Trophoblast cell (in vitro differentiated cells and primary cell): ENCODE data around the gene CARD19.

Source experiments
- DNase-seq, 2 donors: peaks; one replicate each; pipeline ENCODE4 v3.0.0-alpha.2; 2016
- H2AFZ ChIP-seq: 2 replicates; pipeline ENCODE4 v1.6.1; 2013; ENCODE audit warnings: low read length, moderate library complexity, mild to moderate bottlenecking; ENCODE audit not compliant: insufficient read depth, poor library complexity
- H2AK5ac ChIP-seq: 2 replicates; pipeline ENCODE4 v1.6.1; 2013; ENCODE audit warnings: mild to moderate bottlenecking, low read length
- H2BK120ac ChIP-seq: 2 replicates; pipeline ENCODE4 v1.6.1; 2013; ENCODE audit warnings: low read length, mild to moderate bottlenecking, moderate library complexity; ENCODE audit not compliant: insufficient read depth, poor library complexity
- H2BK12ac ChIP-seq: 2 replicates; pipeline ENCODE4 v1.6.1; 2013; ENCODE audit warnings: mild to moderate bottlenecking, low read length, moderate library complexity
- H2BK5ac ChIP-seq: 2 replicates; pipeline ENCODE4 v1.6.1; 2013; ENCODE audit warnings: low read length, low read depth, moderate library complexity, mild to moderate bottlenecking; ENCODE audit not compliant: poor library complexity
- H3K14ac ChIP-seq: 2 replicates; pipeline ENCODE4 v1.6.1; 2013; ENCODE audit warnings: mild to moderate bottlenecking, low read length
- H3K18ac ChIP-seq: 2 replicates; pipeline ENCODE4 v1.6.1; 2013; ENCODE audit warnings: mild to moderate bottlenecking, low read length
- H3K23ac ChIP-seq: 2 replicates; pipeline ENCODE4 v1.6.1; 2013; ENCODE audit warnings: low read length
- H3K27ac ChIP-seq: 2 replicates; pipeline ENCODE4 v1.5.1; 2013; ENCODE audit warnings: low read depth, mild to moderate bottlenecking, inconsistent platforms, low read length, moderate library complexity
- H3K27me3 ChIP-seq: 2 replicates; pipeline ENCODE4 v1.6.1; 2013; ENCODE audit warnings: inconsistent platforms, mild to moderate bottlenecking, low read length, moderate library complexity; ENCODE audit not compliant: insufficient read depth
- H3K36me3 ChIP-seq, 2 experiments: 1 replicate in 1 of 2; 2 replicates in 1 of 2; pipeline ENCODE4 v1.6.1; 2013; ENCODE audit warnings: low read length in 2 of 2, mild to moderate bottlenecking in 2 of 2, moderate library complexity in 1 of 2; ENCODE audit not compliant: insufficient read depth in 2 of 2, control insufficient read depth in 1 of 2
- H3K4ac ChIP-seq: 2 replicates; pipeline ENCODE4 v1.6.1; 2013; ENCODE audit warnings: low read depth, mild to moderate bottlenecking, low read length, moderate library complexity
- H3K4me1 ChIP-seq, 2 experiments: 1 replicate in 1 of 2; 2 replicates in 1 of 2; pipeline ENCODE4 v1.6.1; 2013; ENCODE audit warnings: low read length in 2 of 2, mild to moderate bottlenecking in 2 of 2, moderate library complexity in 1 of 2; ENCODE audit not compliant: insufficient read depth in 2 of 2, control insufficient read depth in 1 of 2
- H3K4me2 ChIP-seq: 2 replicates; pipeline ENCODE4 v1.6.1; 2013; ENCODE audit warnings: inconsistent platforms, mild to moderate bottlenecking, low read length, moderate library complexity
- H3K4me3 ChIP-seq: 2 replicates; pipeline ENCODE4 v1.5.1; 2013; ENCODE audit warnings: mild to moderate bottlenecking, low read depth, low read length, inconsistent platforms
- H3K79me1 ChIP-seq: one replicate; pipeline ENCODE4 v1.6.1; 2013; ENCODE audit warnings: low read length
- H3K79me2 ChIP-seq: 2 replicates; pipeline ENCODE4 v1.6.1; 2013; ENCODE audit warnings: low read length, mild to moderate bottlenecking; ENCODE audit not compliant: control insufficient read depth, insufficient read depth, poor library complexity
- H3K9ac ChIP-seq: 2 replicates; pipeline ENCODE4 v1.6.1; 2013; ENCODE audit warnings: mild to moderate bottlenecking, low read length
- H3K9me3 ChIP-seq: 2 replicates; pipeline ENCODE4 v1.6.1; 2013; ENCODE audit warnings: low read depth, mild to moderate bottlenecking, control low read depth, inconsistent platforms, low read length; ENCODE audit not compliant: insufficient read depth
- H4K12ac ChIP-seq: 2 replicates; pipeline ENCODE4 v1.6.1; 2013; ENCODE audit warnings: low read depth, mild to moderate bottlenecking, low read length, moderate library complexity
- H4K8ac ChIP-seq: 2 replicates; pipeline ENCODE4 v1.6.1; 2013; ENCODE audit warnings: low read depth, mild to moderate bottlenecking, low read length, moderate library complexity
- H4K91ac ChIP-seq: one replicate; pipeline ENCODE4 v1.6.1; 2013; ENCODE audit warnings: low read depth, mild to moderate bottlenecking, low read length, moderate library complexity
- WGBS: extraction: QIAGEN DNeasy Blood & Tissue Kit; methylation state at CpG from one replicate; pipeline ENCODE4 v1.1.7; 2013; ENCODE audit warnings: missing lambda C conversion rate; ENCODE audit not compliant: insufficient read length, insufficient coverage; ENCODE audit errors: extremely low coverage; 5-methylcytosine and 5-hydroxymethylcytosine counted together

The CARD19 gene

GRCh38 chr9:93081081-93081529 is 14.9 kb upstream of the CARD19 start:
- no peak overlapping the region for H2AK5ac ChIP-seq
- no peaks in the 10 kb centered on the region for H3K27me3 ChIP-seq
- H3K14ac ChIP-seq = no peak overlapping the region
- no peak overlapping the region for H2AFZ ChIP-seq
- no peak overlapping the region for H3K27ac ChIP-seq
- WGBS = no CpG with 5 or more reads among the region's 10 CpGs
- peaks cover 2% of the 10 kb centered on the region for H3K9me3 ChIP-seq
- H3K4me2 ChIP-seq = no peak overlapping the region
- H3K18ac ChIP-seq = no peak overlapping the region
- no peaks in the 10 kb centered on the region for H3K36me3 ChIP-seq
- DNase-seq = no peak
- peaks cover 2 to 3% of the 10 kb centered on the region in 2 experiments for H3K4me1 ChIP-seq
- no peaks in the 10 kb centered on the region for H3K79me1 ChIP-seq
- no peak overlapping the region for H4K8ac ChIP-seq
- H2BK12ac ChIP-seq = no peak overlapping the region
- no peak overlapping the region for H2BK120ac ChIP-seq
- H3K4me3 ChIP-seq = no peak overlapping the region
- no peak overlapping the region for H2BK5ac ChIP-seq
- no peak overlapping the region for H3K4ac ChIP-seq
- no peak overlapping the region for H4K91ac ChIP-seq
- H3K9ac ChIP-seq = no peak overlapping the region
- H3K79me2 ChIP-seq = no peaks in the 10 kb centered on the region
- no peak overlapping the region for H3K23ac ChIP-seq
- H4K12ac ChIP-seq = no peak overlapping the region

GRCh38 chr9:93081931-93082330 is 14.1 kb upstream of the CARD19 start:
- Histone ChIP-seq H3K23ac (no peak overlapping the region), H4K8ac (no peak overlapping the region), H3K36me3 (no peaks in the 10 kb centered on the region), H3K14ac (no peak overlapping the region), H2BK120ac (no peak overlapping the region), H3K4me2 (no peak overlapping the region), H2BK5ac (no peak overlapping the region), H3K4me3 (no peak overlapping the region), H3K27ac (no peak overlapping the region), H3K18ac (no peak overlapping the region), H3K9me3 (peaks cover 2% of the 10 kb centered on the region), H3K4me1 (peaks cover 2 to 3% of the 10 kb centered on the region in 2 experiments), H2AK5ac (no peak overlapping the region), H3K9ac (no peak overlapping the region), H3K27me3 (no peaks in the 10 kb centered on the region), H4K91ac (no peak overlapping the region), H2BK12ac (no peak overlapping the region), H4K12ac (no peak overlapping the region), H3K79me1 (no peaks in the 10 kb centered on the region), H2AFZ (no peak overlapping the region), H3K4ac (no peak overlapping the region), H3K79me2 (no peaks in the 10 kb centered on the region)
- no CpG with 5 or more reads among the region's 3 CpGs for WGBS
- DNase-seq = peak in 1 of 2 donors; percentile 23

- Histone ChIP-seq H3K27me3 (no peaks in the 10 kb centered on the region), H3K4me1 (peaks cover 2 to 3% of the 10 kb centered on the region in 2 experiments), H3K23ac (no peak overlapping the region), H4K12ac (no peak overlapping the region), H3K4ac (no peak overlapping the region), H3K79me1 (no peaks in the 10 kb centered on the region), H3K79me2 (no peaks in the 10 kb centered on the region), H3K4me2 (no peak overlapping the region), H3K9me3 (peaks cover 2% of the 10 kb centered on the region), H2AFZ (no peak overlapping the region), H4K8ac (no peak overlapping the region), H2BK120ac (no peak overlapping the region), H2BK5ac (no peak overlapping the region), H3K36me3 (no peaks in the 10 kb centered on the region), H3K27ac (no peak overlapping the region), H3K14ac (no peak overlapping the region), H3K9ac (no peak overlapping the region), H2AK5ac (no peak overlapping the region), H3K4me3 (no peak overlapping the region), H3K18ac (no peak overlapping the region), H4K91ac (no peak overlapping the region), H2BK12ac (no peak overlapping the region)
- WGBS = no CpG with 5 or more reads among the region's 18 CpGs
- DNase-seq = no peak
These were observed 13.1 kb upstream of the CARD19 start for GRCh38 chr9:93082841-93083411.

GRCh38 chr9:93083592-93084470 is 12.2 kb upstream of the CARD19 start:
- no peaks in the 10 kb centered on the region for H3K27me3 ChIP-seq
- H2BK12ac ChIP-seq = no peak overlapping the region
- H3K27ac ChIP-seq = no peak overlapping the region
- DNase-seq = no peak
- no peak overlapping the region for H3K18ac ChIP-seq
- H3K4me3 ChIP-seq = no peak overlapping the region
- peaks cover 2 to 3% of the 10 kb centered on the region in 2 experiments for H3K4me1 ChIP-seq
- H3K4ac ChIP-seq = no peak overlapping the region
- H3K9ac ChIP-seq = no peak overlapping the region
- no peak overlapping the region for H2BK5ac ChIP-seq
- H3K9me3 ChIP-seq = peaks cover 2% of the 10 kb centered on the region
- H3K14ac ChIP-seq = no peak overlapping the region
- no peak overlapping the region for H4K91ac ChIP-seq
- no peak overlapping the region for H4K12ac ChIP-seq
- no peak overlapping the region for H2AFZ ChIP-seq
- no peak overlapping the region for H3K23ac ChIP-seq
- no peak overlapping the region for H2AK5ac ChIP-seq
- no peaks in the 10 kb centered on the region for H3K79me2 ChIP-seq
- WGBS = no CpG with 5 or more reads among the region's 8 CpGs
- H3K79me1 ChIP-seq = no peaks in the 10 kb centered on the region
- H4K8ac ChIP-seq = no peak overlapping the region
- no peak overlapping the region for H2BK120ac ChIP-seq
- no peak overlapping the region for H3K4me2 ChIP-seq
- H3K36me3 ChIP-seq = no peaks in the 10 kb centered on the region
